T-cell (primary cell): ENCODE measurements around the gene HDAC9. TPM values are rescaled to one million over a fixed set of nuclear protein-coding genes. Genes with fewer than 3 reads are reported as not detected.

Source experiments
- ATAC-seq, 4 experiments: fragments of 200-7000 bp in 3 of 4; fragments of 150-1000 bp in 1 of 4; cut with Tn5 transposase; replicated peaks in 1 of 4; 1 replicate in 3 of 4; 2 replicates in 1 of 4; pipeline ENCODE4 v1.10.0; 2021; ENCODE audit warnings: moderate library complexity in 3 of 4, mild to moderate bottlenecking in 2 of 4, moderate number of reproducible peaks in 1 of 4
- CTCF ChIA-PET, 2 donors: fragments of 300-600 bp; sonication (Branson Sonifier 250); formaldehyde crosslinking; loops; one replicate each; lab custom pipeline; 2022; ENCODE audit warnings: antibody characterized with exemption in 2 of 2; lab: Charles Lee
- POLR2A ChIA-PET, 2 donors: fragments of 300-600 bp; sonication (Branson Sonifier 250); formaldehyde crosslinking; loops; one replicate each; lab custom pipeline; 2022; ENCODE audit warnings: antibody characterized with exemption in 2 of 2; lab: Charles Lee
- DNase-seq, 35 experiments: peaks; one replicate each; pipeline versions ENCODE4 v3.0.0 to v3.0.0-alpha.2; 2013 to 2023
- H3K27ac ChIP-seq: one replicate; pipeline ENCODE4 v1.5.1; 2013; ENCODE audit warnings: low read length
- H3K27me3 ChIP-seq, 2 experiments: replicated peaks in 1 of 2; 1 replicate in 1 of 2; 2 replicates in 1 of 2; pipeline versions ENCODE4 v1.6.1 to v1.7.0; 2013; ENCODE audit warnings: low read length in 1 of 2, mixed read lengths in 1 of 2; ENCODE audit not compliant: control insufficient read depth in 2 of 2, insufficient read depth in 2 of 2; ENCODE audit errors: extremely low read depth in 1 of 2
- H3K36me3 ChIP-seq, 2 donors: 1 replicate in 1 of 2; 2 replicates in 1 of 2; pipeline versions ENCODE4 v1.6.1 to v1.7.0; 2013; ENCODE audit warnings: low read length in 1 of 2; ENCODE audit not compliant: control insufficient read depth in 2 of 2, insufficient read depth in 1 of 2; ENCODE audit errors: extremely low read depth in 1 of 2
- H3K4me1 ChIP-seq, 2 experiments: 1 replicate in 1 of 2; 2 replicates in 1 of 2; pipeline versions ENCODE4 v1.6.1 to v1.7.0; 2013; ENCODE audit warnings: low read length in 2 of 2, mixed read lengths in 1 of 2; ENCODE audit not compliant: insufficient read depth in 2 of 2, control insufficient read depth in 1 of 2; ENCODE audit errors: extremely low read depth in 1 of 2
- H3K4me3 ChIP-seq, 2 donors: 1 replicate in 1 of 2; 2 replicates in 1 of 2; pipeline versions ENCODE4 v1.5.1 to v1.7.0; 2013; ENCODE audit warnings: mild to moderate bottlenecking in 2 of 2, low read length in 1 of 2, moderate library complexity in 1 of 2; ENCODE audit not compliant: control insufficient read depth in 1 of 2; ENCODE audit errors: extremely low read depth in 1 of 2
- H3K9me3 ChIP-seq: 2 replicates; pipeline ENCODE4 v1.7.0; 2013
- H3K27ac Mint-ChIP-seq, 2 donors: one replicate each; pipeline ENCODE4 v1.8.0; 2020 to 2021; ENCODE audit warnings: mild to moderate bottlenecking in 2 of 2, mixed read lengths in 2 of 2
- H3K27me3 Mint-ChIP-seq, 2 donors: one replicate each; pipeline ENCODE4 v1.8.0; 2021 to 2022; ENCODE audit warnings: mixed read lengths in 2 of 2
- H3K36me3 Mint-ChIP-seq: one replicate; pipeline ENCODE4 v1.8.0; 2021; ENCODE audit warnings: mixed read lengths
- H3K4me1 Mint-ChIP-seq, 3 donors: one replicate each; pipeline ENCODE4 v1.8.0; 2020 to 2022; ENCODE audit warnings: mixed read lengths in 3 of 3, mild to moderate bottlenecking in 1 of 3
- H3K4me3 Mint-ChIP-seq, 3 donors: one replicate each; pipeline ENCODE4 v1.8.0; 2020 to 2022; ENCODE audit warnings: mild to moderate bottlenecking in 3 of 3, mixed read lengths in 3 of 3, moderate library complexity in 3 of 3
- H3K9me3 Mint-ChIP-seq, 3 donors: one replicate each; pipeline ENCODE4 v1.8.0; 2020 to 2022; ENCODE audit warnings: mixed read lengths in 3 of 3
- WGBS: methylation state at CpG from one replicate; pipeline ENCODE4 v1.1.5; 2013; ENCODE audit warnings: missing lambda C conversion rate; ENCODE audit not compliant: insufficient coverage; 5-methylcytosine and 5-hydroxymethylcytosine counted together
- total RNA-seq, 35 experiments: library from RNA in 6 of 35; stranded (reverse) in 6 of 35; fragments of 120-200 nt in 1 of 35; gene quantifications; one replicate each; pipeline versions ENCODE4 v1.2.1 to v1.2.4 and lab custom pipeline; 2013 to 2026

HDAC9 gene
- total RNA-seq, 5 donors from 2014 or later (not counting 1 experiment from before 2014, with no cell fraction given): 2.8 to 6.7 (median 4.7) TPM

DNA sequence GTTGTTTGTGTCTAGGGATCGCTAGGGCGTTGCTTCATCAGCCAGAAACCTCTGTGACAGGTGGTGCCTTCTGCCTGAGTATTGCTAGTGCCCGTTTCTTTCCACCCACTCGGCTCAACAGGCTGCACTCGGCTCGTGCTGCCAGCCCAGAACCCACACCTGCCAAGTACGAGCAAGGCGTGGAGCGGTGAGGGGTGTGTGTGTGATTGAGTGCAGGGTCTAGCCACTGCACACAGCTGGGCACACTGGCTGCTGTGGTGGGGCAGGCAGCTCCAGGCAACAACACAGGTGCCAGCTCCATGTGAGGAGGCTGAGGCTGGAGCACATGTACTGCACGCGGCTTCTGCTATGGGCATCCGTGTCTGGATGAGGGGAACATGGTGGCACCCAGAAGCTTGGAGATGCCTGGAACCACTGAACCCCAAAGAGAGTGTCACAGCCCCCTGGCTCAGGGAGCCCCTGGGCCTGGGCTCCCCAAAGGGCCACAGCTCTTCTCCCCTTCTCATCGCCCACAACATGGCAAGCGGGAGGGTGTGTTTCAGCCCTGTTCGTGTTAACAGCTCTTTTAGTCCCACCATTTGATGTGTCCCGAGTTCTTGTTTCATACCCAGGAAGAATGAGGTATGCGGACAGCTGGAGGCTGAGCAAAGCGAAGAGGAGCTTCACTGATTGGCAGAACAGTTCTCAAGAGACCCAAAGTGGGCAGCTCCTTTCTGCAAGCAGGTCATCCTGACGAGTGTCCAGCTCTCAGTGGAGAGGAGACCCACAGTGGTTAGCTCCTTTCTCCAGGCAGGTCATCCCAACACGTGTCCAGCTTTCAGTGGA, 78.1 kb downstream of the HDAC9 start:
- no peak overlapping the region for H3K4me3 ChIP-seq
- no peaks in the 10 kb centered on the region for H3K36me3 ChIP-seq
- no peaks in the 10 kb centered on the region for H3K27me3 Mint-ChIP-seq
- no peaks in the 10 kb centered on the region for H3K9me3 Mint-ChIP-seq
- ATAC-seq: no peak
- no peak overlapping the region for H3K27ac Mint-ChIP-seq
- H3K4me1 Mint-ChIP-seq: peaks cover 0 to 4% (median 0%) of the 10 kb centered on the region in 3 donors
- H3K27ac ChIP-seq: no peak overlapping the region
- no peaks in the 10 kb centered on the region for H3K9me3 ChIP-seq
- DNase-seq: no peak
- CTCF ChIA-PET: no interaction called here
- no peaks in the 10 kb centered on the region for H3K27me3 ChIP-seq
- no peaks in the 10 kb centered on the region for H3K36me3 Mint-ChIP-seq
- WGBS: 88% methylated on average over 18 of the region's 20 CpGs
- no peaks in the 10 kb centered on the region for H3K4me1 ChIP-seq
- POLR2A ChIA-PET: no interaction called here
- H3K4me3 Mint-ChIP-seq: no peak overlapping the region

DNA sequence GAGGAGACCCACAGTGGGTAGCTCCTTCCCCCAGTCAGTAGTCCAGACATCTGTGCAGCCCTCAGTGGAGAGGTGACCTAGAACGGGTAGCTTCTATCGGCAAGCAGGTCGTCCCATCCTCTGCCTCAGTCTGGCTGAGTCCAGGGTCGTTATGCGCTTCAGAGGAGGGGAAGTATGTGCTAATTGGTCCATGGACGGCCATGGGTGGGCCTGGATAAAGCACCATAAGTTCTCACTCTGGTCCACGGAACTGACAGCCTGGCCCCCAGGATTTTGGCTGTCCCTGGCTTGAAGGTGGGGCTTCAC, 78.6 kb downstream of the HDAC9 start:
- H3K4me3 Mint-ChIP-seq: no peak overlapping the region
- no peak for DNase-seq
- H3K27me3 ChIP-seq: no peaks in the 10 kb centered on the region
- CTCF ChIA-PET: no interaction called here
- no peak overlapping the region for H3K27ac ChIP-seq
- H3K9me3 Mint-ChIP-seq: no peaks in the 10 kb centered on the region
- H3K4me1 ChIP-seq: no peaks in the 10 kb centered on the region
- no peak overlapping the region for H3K27ac Mint-ChIP-seq
- no peak overlapping the region for H3K4me3 ChIP-seq
- POLR2A ChIA-PET: no interaction called here
- no peak for ATAC-seq
- H3K36me3 Mint-ChIP-seq: no peaks in the 10 kb centered on the region
- no peaks in the 10 kb centered on the region for H3K36me3 ChIP-seq
- H3K27me3 Mint-ChIP-seq: no peaks in the 10 kb centered on the region
- H3K9me3 ChIP-seq: no peaks in the 10 kb centered on the region
- H3K4me1 Mint-ChIP-seq: peaks cover 0 to 4% (median 0%) of the 10 kb centered on the region in 3 donors
- 92% methylated on average over 4 of the region's 7 CpGs for WGBS

DNA sequence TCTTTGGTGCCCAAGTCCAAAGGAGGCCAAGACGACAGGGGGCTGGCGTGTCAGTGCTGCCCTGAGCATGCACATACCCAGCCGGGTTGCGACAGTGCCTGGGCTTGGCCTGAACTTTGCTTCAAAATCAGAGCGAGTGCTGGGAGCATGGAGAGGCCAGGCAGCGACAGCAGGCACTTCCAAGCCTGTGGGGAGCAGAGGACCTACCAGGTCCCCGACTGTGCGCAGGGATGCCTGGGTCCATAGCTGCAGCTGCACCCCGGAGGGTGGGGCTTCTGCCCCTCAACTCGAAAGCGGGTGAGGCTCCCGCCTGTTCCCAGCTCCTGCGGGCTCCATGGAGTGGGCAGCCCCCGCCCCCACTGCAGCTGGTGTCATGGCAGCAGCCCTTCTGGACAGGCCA, 79.1 kb downstream of the HDAC9 start:
- Histone ChIP-seq H3K27me3 (no peaks in the 10 kb centered on the region), H3K4me1 (no peaks in the 10 kb centered on the region), H3K27ac (no peak overlapping the region), H3K9me3 (no peaks in the 10 kb centered on the region), H3K4me3 (no peak overlapping the region), H3K36me3 (no peaks in the 10 kb centered on the region)
- 89% methylated on average over 13 of the region's 14 CpGs for WGBS
- H3K36me3 Mint-ChIP-seq: no peaks in the 10 kb centered on the region
- ATAC-seq: no peak
- no peak for DNase-seq
- H3K4me1 Mint-ChIP-seq: peaks cover 0 to 4% (median 0%) of the 10 kb centered on the region in 3 donors
- no peak overlapping the region for H3K27ac Mint-ChIP-seq
- no peak overlapping the region for H3K4me3 Mint-ChIP-seq
- CTCF ChIA-PET: no interaction called here
- no peaks in the 10 kb centered on the region for H3K9me3 Mint-ChIP-seq
- no peaks in the 10 kb centered on the region for H3K27me3 Mint-ChIP-seq
- POLR2A ChIA-PET: interaction anchor here in 1 of 2 donors (0.7 kb wide), 1 partner anchor 1207 kb away, joined by 3 read pairs; no protein-coding TSS in a partner anchor

GRCh38 chr7:18575622-18576572, 80.3 kb downstream of the HDAC9 start:
- DNase-seq (no peak), ATAC-seq (no peak)
- no peaks in the 10 kb centered on the region for H3K9me3 Mint-ChIP-seq
- no peaks in the 10 kb centered on the region for H3K36me3 Mint-ChIP-seq
- no peaks in the 10 kb centered on the region for H3K27me3 ChIP-seq
- H3K27ac ChIP-seq: no peak overlapping the region
- no peaks in the 10 kb centered on the region for H3K4me1 ChIP-seq
- WGBS: 100% methylated on average over 2 of the region's 6 CpGs
- H3K9me3 ChIP-seq: no peaks in the 10 kb centered on the region
- H3K36me3 ChIP-seq: no peaks in the 10 kb centered on the region
- no peak overlapping the region for H3K27ac Mint-ChIP-seq
- H3K4me3 ChIP-seq: no peak overlapping the region
- no peaks in the 10 kb centered on the region for H3K27me3 Mint-ChIP-seq
- peaks cover 0 to 4% (median 0%) of the 10 kb centered on the region in 3 donors for H3K4me1 Mint-ChIP-seq
- ChIA-PET CTCF (no interaction called here), POLR2A (no interaction called here)
- no peak overlapping the region for H3K4me3 Mint-ChIP-seq

- ChIA-PET POLR2A (no interaction called here), CTCF (interaction anchor here in 1 of 2 donors (0.7 kb wide), 1 partner anchor 50 kb away, joined by 3 read pairs; no protein-coding TSS in a partner anchor)
- Histone ChIP-seq H3K27me3 (no peaks in the 10 kb centered on the region), H3K4me1 (no peaks in the 10 kb centered on the region), H3K9me3 (no peaks in the 10 kb centered on the region), H3K36me3 (no peaks in the 10 kb centered on the region), H3K27ac (no peak overlapping the region), H3K4me3 (no peak overlapping the region)
- no CpG with 5 or more reads among the region's 2 CpGs for WGBS
- H3K36me3 Mint-ChIP-seq: no peaks in the 10 kb centered on the region
- DNase-seq (no peak), ATAC-seq (no peak)
- peaks cover 0 to 4% (median 0%) of the 10 kb centered on the region in 3 donors for H3K4me1 Mint-ChIP-seq
- no peaks in the 10 kb centered on the region for H3K9me3 Mint-ChIP-seq
- no peak overlapping the region for H3K4me3 Mint-ChIP-seq
- no peak overlapping the region for H3K27ac Mint-ChIP-seq
- no peaks in the 10 kb centered on the region for H3K27me3 Mint-ChIP-seq
These were observed 81.7 kb downstream of the HDAC9 start for GRCh38 chr7:18577096-18577771.

DNA sequence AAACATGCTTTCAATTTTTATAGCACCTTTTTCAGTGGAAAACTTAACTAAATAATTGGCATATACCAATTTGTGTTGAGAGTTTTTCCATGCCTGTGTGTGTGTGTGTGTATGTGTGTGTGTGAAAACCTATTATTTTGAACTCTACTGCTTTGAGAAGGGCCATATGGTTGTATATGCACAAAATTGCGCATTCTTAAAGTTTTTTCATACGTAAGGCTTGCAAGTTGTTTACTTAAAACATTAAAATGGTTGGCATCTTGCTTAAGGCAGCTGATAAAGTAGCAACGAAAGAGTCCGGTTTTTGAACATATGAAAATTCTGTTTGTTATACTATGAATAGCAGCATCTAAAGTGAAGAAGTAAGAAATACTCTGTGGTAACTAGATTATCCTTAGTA, 84.1 kb downstream of the HDAC9 start:
- Histone ChIP-seq H3K4me3 (no peak overlapping the region), H3K4me1 (no peaks in the 10 kb centered on the region), H3K9me3 (no peaks in the 10 kb centered on the region), H3K36me3 (no peaks in the 10 kb centered on the region), H3K27ac (no peak overlapping the region), H3K27me3 (no peaks in the 10 kb centered on the region)
- no peaks in the 10 kb centered on the region for H3K36me3 Mint-ChIP-seq
- CTCF ChIA-PET: no interaction called here
- no peak overlapping the region for H3K4me3 Mint-ChIP-seq
- no peaks in the 10 kb centered on the region for H3K27me3 Mint-ChIP-seq
- no peak overlapping the region for H3K27ac Mint-ChIP-seq
- DNase-seq: no peak
- ATAC-seq: no peak
- WGBS: no CpG with 5 or more reads among the region's 4 CpGs
- POLR2A ChIA-PET: no interaction called here
- no peaks in the 10 kb centered on the region for H3K9me3 Mint-ChIP-seq
- peaks cover 0 to 4% (median 0%) of the 10 kb centered on the region in 3 donors for H3K4me1 Mint-ChIP-seq
